T-helper 2 cell treated with Interferon-gamma antibody and Interleukin-4, amounts not matched to agents 5 μg/mL and 100 μg/mL, for 36 hours (primary cell): ENCODE results near the gene HDAC7.
A peak's percentile ranks its signal among the peaks of the same experiment; 100 is the strongest.

ENCODE experiments used
- DNase-seq: peaks from one replicate; pipeline ENCODE4 v3.0.0; 2021; ENCODE audit warnings: low spot score
- H3K27ac Mint-ChIP-seq: one replicate; pipeline ENCODE4 v1.8.0; 2021; ENCODE audit warnings: mild to moderate bottlenecking, mixed read lengths
- H3K27me3 Mint-ChIP-seq: one replicate; pipeline ENCODE4 v1.8.0; 2021; ENCODE audit warnings: low read depth, mixed read lengths
- H3K36me3 Mint-ChIP-seq: one replicate; pipeline ENCODE4 v1.8.0; 2021; ENCODE audit warnings: low read depth, mixed read lengths
- H3K4me1 Mint-ChIP-seq: one replicate; pipeline ENCODE4 v1.8.0; 2021; ENCODE audit warnings: low read depth, mixed read lengths
- H3K4me3 Mint-ChIP-seq: one replicate; pipeline ENCODE4 v1.8.0; 2022; ENCODE audit warnings: mild to moderate bottlenecking, moderate library complexity, mixed read lengths
- H3K9me3 Mint-ChIP-seq: one replicate; pipeline ENCODE4 v1.8.0; 2021; ENCODE audit warnings: mixed read lengths

The HDAC7 gene

GRCh38 chr12:47783024-47783755 lies 36.5 kb downstream of the HDAC7 start:
- no peak for DNase-seq
- Mint-ChIP-seq H3K27ac (peak overlapping the region; percentile 51), H3K4me1 (peaks cover 12% of the 10 kb centered on the region), H3K36me3 (peaks cover 36% of the 10 kb centered on the region), H3K27me3 (no peaks in the 10 kb centered on the region), H3K9me3 (no peaks in the 10 kb centered on the region), H3K4me3 (no peak overlapping the region)

- Mint-ChIP-seq H3K27ac (peak overlapping the region; percentile 51), H3K4me3 (no peak overlapping the region), H3K27me3 (no peaks in the 10 kb centered on the region), H3K36me3 (peaks cover 28% of the 10 kb centered on the region), H3K4me1 (peaks cover 16% of the 10 kb centered on the region), H3K9me3 (no peaks in the 10 kb centered on the region)
- no peak for DNase-seq
Observed at GRCh38 chr12:47782372-47782770, 37.3 kb downstream of the HDAC7 start.

- no peak for DNase-seq
- H3K4me1 Mint-ChIP-seq, result peaks cover 17% of the 10 kb centered on the region
- peak overlapping the region; percentile 39 for H3K27ac Mint-ChIP-seq
- peaks cover 23% of the 10 kb centered on the region for H3K36me3 Mint-ChIP-seq
- no peaks in the 10 kb centered on the region for H3K27me3 Mint-ChIP-seq
- H3K9me3 Mint-ChIP-seq, result no peaks in the 10 kb centered on the region
- no peak overlapping the region for H3K4me3 Mint-ChIP-seq
Observed at GRCh38 chr12:47781479-47782371, 38.0 kb downstream of the HDAC7 start.

- Mint-ChIP-seq H3K4me1 (peaks cover 23% of the 10 kb centered on the region), H3K4me3 (no peak overlapping the region), H3K27ac (no peak overlapping the region), H3K36me3 (peaks cover 16% of the 10 kb centered on the region), H3K27me3 (no peaks in the 10 kb centered on the region), H3K9me3 (no peaks in the 10 kb centered on the region)
- no peak for DNase-seq
Observed at GRCh38 chr12:47779943-47780504, 39.7 kb downstream of the HDAC7 start.

- peak; percentile 83 for DNase-seq
- Mint-ChIP-seq H3K4me3 (no peak overlapping the region), H3K36me3 (peaks cover 11% of the 10 kb centered on the region), H3K27me3 (no peaks in the 10 kb centered on the region), H3K9me3 (no peaks in the 10 kb centered on the region), H3K4me1 (peaks cover 27% of the 10 kb centered on the region), H3K27ac (no peak overlapping the region)
Observed at GRCh38 chr12:47779301-47779942, 40.3 kb downstream of the HDAC7 start.

GRCh38 chr12:47778881-47779280 lies 40.8 kb downstream of the HDAC7 start:
- Mint-ChIP-seq H3K36me3 (peaks cover 9% of the 10 kb centered on the region), H3K27ac (no peak overlapping the region), H3K4me3 (no peak overlapping the region), H3K9me3 (no peaks in the 10 kb centered on the region), H3K27me3 (no peaks in the 10 kb centered on the region), H3K4me1 (peaks cover 32% of the 10 kb centered on the region)
- no peak for DNase-seq

GRCh38 chr12:47777741-47778558 lies 41.8 kb downstream of the HDAC7 start:
- no peaks in the 10 kb centered on the region for H3K27me3 Mint-ChIP-seq
- no peaks in the 10 kb centered on the region for H3K9me3 Mint-ChIP-seq
- peak overlapping the region; percentile 43 for H3K27ac Mint-ChIP-seq
- DNase-seq, result no peak
- peaks cover 7% of the 10 kb centered on the region for H3K36me3 Mint-ChIP-seq
- H3K4me1 Mint-ChIP-seq, result peaks cover 35% of the 10 kb centered on the region
- no peak overlapping the region for H3K4me3 Mint-ChIP-seq

GRCh38 chr12:47777151-47777550 lies 42.6 kb downstream of the HDAC7 start:
- Mint-ChIP-seq H3K4me3 (no peak overlapping the region), H3K36me3 (peaks cover 3% of the 10 kb centered on the region), H3K27ac (no peak overlapping the region), H3K4me1 (peaks cover 36% of the 10 kb centered on the region), H3K27me3 (peaks cover 5% of the 10 kb centered on the region), H3K9me3 (no peaks in the 10 kb centered on the region)
- no peak for DNase-seq

- peak overlapping the region; percentile 60 for H3K27ac Mint-ChIP-seq
Observed at GRCh38 chr12:47776471-47777143, 43.1 kb downstream of the HDAC7 start.

GRCh38 chr12:47775100-47775911 lies 44.4 kb downstream of the HDAC7 start:
- no peak for DNase-seq
- no peaks in the 10 kb centered on the region for H3K9me3 Mint-ChIP-seq
- H3K27me3 Mint-ChIP-seq, result peaks cover 6% of the 10 kb centered on the region
- peaks cover 3% of the 10 kb centered on the region for H3K36me3 Mint-ChIP-seq
- H3K4me1 Mint-ChIP-seq, result peaks cover 36% of the 10 kb centered on the region
- peak overlapping the region; percentile 88 for H3K4me3 Mint-ChIP-seq
- no peak overlapping the region for H3K27ac Mint-ChIP-seq

More at GRCh38 chr12:47776471-47777143, 43.1 kb downstream of the HDAC7 start:
- no peaks in the 10 kb centered on the region for H3K9me3 Mint-ChIP-seq
- H3K27me3 Mint-ChIP-seq, result peaks cover 6% of the 10 kb centered on the region
- H3K36me3 Mint-ChIP-seq, result peaks cover 3% of the 10 kb centered on the region
- no peak overlapping the region for H3K4me3 Mint-ChIP-seq
- H3K4me1 Mint-ChIP-seq, result peaks cover 36% of the 10 kb centered on the region
- no peak for DNase-seq

GRCh38 chr12:47774663-47775062 lies 45.0 kb downstream of the HDAC7 start:
- no peak for DNase-seq
- Mint-ChIP-seq H3K4me3 (peak overlapping the region; percentile 88), H3K27ac (no peak overlapping the region), H3K27me3 (peaks cover 6% of the 10 kb centered on the region), H3K9me3 (no peaks in the 10 kb centered on the region), H3K36me3 (peaks cover 3% of the 10 kb centered on the region), H3K4me1 (peaks cover 36% of the 10 kb centered on the region)
